BLaER1 treated with 17β-estradiol and CSF1 and Interleukin-3, amounts not matched to agents 10 nM and 100 nM (cell line): ENCODE data around the gene DLEC1.

Experiments used
- H3K27ac ChIP-seq, 11 experiments: shearing (Covaris generic); formaldehyde crosslinking; 2 replicates each; pipeline ENCODE4 v1.8.1; 2022
- H3K27me3 ChIP-seq, 11 experiments: shearing (Covaris generic); formaldehyde crosslinking; 2 replicates each; pipeline ENCODE4 v1.8.1; 2022
- H3K36me3 ChIP-seq, 11 experiments: shearing (Covaris generic); formaldehyde crosslinking; 2 replicates each; pipeline ENCODE4 v1.8.1; 2022
- H3K4me1 ChIP-seq, 10 experiments: shearing (Covaris generic); formaldehyde crosslinking; 2 replicates each; pipeline ENCODE4 v1.8.1; 2022
- H3K4me2 ChIP-seq, 11 experiments: shearing (Covaris generic); formaldehyde crosslinking; 2 replicates each; pipeline ENCODE4 v1.8.1; 2022
- H3K4me3 ChIP-seq, 10 experiments: shearing (Covaris generic); formaldehyde crosslinking; 2 replicates each; pipeline ENCODE4 v1.8.1; 2022
- H3K9ac ChIP-seq, 11 experiments: shearing (Covaris generic); formaldehyde crosslinking; 2 replicates each; pipeline ENCODE4 v1.8.1; 2022
- H3K9me3 ChIP-seq, 11 experiments: shearing (Covaris generic); formaldehyde crosslinking; replicated peaks in 1 of 11; 2 replicates each; pipeline ENCODE4 v1.8.1; 2022
- H4K20me1 ChIP-seq, 11 experiments: shearing (Covaris generic); formaldehyde crosslinking; 2 replicates each; pipeline ENCODE4 v1.8.1; 2022
- Cebpa-rat ChIP-seq, 11 experiments: shearing (Covaris generic); IDR thresholded peaks; 2 replicates each; pipeline ENCODE4 v1.8.1; 2022

The DLEC1 gene

DNA sequence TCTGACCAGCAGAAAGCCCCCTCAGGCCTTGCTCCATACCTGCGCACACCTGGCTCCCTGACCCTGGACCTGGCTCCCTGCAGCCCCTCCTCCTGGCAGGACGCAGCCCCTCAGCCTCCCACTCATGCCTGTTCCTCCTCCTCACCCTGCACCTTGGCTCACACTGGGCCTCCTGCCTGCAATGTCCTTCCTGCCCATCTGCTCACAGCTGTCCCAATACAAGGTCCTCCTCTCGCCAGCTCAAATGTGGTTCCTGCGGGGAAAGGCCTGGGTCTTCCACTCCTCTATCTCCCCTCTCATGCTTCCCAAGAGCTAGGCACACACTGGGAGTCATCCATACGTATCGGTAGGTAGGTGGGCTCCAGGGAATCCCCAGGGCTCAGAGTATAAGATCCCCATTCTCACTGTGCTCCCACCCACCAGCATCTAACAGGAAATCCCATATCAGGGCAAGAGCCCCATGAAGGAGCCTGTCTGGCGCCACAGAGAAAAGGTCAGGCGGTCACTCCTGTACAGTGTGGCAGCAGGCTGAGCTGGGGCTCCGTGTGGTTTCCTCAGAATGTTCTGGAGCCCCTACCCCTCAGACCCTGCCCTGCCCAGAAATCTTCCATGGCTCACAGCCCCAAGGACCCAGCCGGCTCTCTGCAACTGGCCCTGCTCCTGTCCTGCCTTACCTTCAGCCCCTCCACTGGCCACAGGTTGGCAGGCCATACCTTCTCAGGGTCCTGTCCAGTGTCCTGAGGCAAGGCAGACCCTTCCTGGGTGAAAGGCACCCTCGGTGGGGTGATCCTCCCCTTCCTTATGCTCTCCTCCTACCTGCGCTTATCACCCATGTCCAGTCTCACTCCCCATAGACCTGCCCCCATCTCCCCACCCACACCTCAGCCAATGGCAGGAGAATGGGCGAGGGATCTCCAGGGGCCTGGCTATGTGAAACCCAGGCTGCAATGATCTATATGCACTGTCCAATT, 20.4 kb upstream of the DLEC1 start:
- Histone ChIP-seq H3K4me1 (peaks cover 15 to 43% (median 32%) of the 10 kb centered on the region in 10 experiments; a peak in 19 of 20 replicates), H3K36me3 (peaks cover 10 to 35% (median 15%) of the 10 kb centered on the region in 11 experiments; a peak in 19 of 22 replicates), H3K27ac (peak overlapping the region in 5 of 11 experiments; percentile 3 to 45 (median 28); a peak in 4 of 22 replicates), H3K9me3 (peaks cover 0 to 14% (median 11%) of the 10 kb centered on the region in 11 experiments; a peak in 15 of 22 replicates), H3K4me2 (peak overlapping the region in 10 of 11 experiments; percentile 21 to 81 (median 70); a peak in 19 of 22 replicates), H4K20me1 (0 out of 22 replicates have a peak, but pooled peaks cover 0 to 6% (median 0%) of the 10 kb centered on the region in 11 experiments), H3K4me3 (no peak overlapping the region), H3K27me3 (no peaks in the 10 kb centered on the region), H3K9ac (peak overlapping the region in 4 of 11 experiments; percentile 15 to 44 (median 36); a peak in 4 of 22 replicates)
- TF ChIP-seq Cebpa-rat (IDR thresholded peaks at IDR 0.05), result no peak

DNA sequence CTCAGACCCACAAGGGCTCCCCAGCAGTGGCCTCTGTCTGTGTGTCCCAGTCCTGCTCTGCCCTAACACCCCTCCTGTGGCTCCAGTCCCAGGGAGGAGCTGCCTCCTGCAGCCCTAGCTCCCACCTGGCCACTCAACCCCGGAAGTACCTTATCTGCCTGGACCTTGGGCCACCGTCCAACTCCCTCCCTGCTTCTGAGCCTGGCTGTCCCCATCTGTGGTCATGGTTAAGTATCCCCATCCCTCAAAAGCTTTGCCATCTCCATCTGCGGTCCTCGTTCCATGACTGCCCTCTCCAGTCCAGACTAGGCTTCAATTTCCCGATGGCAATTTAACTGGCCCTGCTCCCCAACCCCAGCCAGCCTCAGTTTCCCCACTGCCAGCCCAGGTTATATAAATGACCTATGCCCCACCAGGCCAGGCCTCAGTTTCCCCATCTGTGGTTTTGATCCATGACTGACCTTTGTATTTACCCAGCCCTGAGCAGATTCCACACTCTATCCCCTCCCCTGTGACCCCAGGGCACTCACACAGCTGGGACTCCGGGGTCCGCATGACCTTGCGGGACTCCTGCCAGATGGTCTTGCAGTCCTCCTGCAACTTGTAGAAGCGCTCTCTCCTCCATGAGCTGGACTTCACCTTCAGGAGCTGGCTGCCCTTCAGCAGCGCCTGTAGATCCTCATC, 19.2 kb upstream of the DLEC1 start:
- Histone ChIP-seq H3K4me3 (no peak overlapping the region), H3K9ac (no peak overlapping the region), H3K4me2 (no peak overlapping the region)

DNA sequence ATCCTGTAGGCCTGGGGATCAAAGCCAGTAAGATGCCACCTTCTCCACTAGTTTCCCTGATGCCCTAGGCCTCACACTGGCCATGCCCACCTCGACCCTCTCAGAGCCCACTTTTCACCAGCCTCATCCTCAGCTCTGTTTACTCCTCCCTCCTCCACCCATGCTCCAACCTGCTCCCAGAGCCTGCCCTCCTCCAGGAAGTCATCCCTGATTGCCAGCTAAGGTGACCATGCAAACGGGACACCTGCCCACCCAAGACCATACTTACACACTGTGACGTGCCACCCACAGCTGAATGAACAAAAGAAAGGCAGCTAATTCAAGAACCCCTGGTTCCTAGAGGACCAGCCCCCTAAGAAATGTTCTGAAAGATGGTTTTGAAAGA, 18.7 kb upstream of the DLEC1 start:
- H3K36me3 ChIP-seq, result peaks cover 10 to 32% (median 13%) of the 10 kb centered on the region in 11 experiments; a peak in 19 of 22 replicates
- H3K9ac ChIP-seq, result no peak overlapping the region
- no peak overlapping the region for H3K4me2 ChIP-seq

More for the DNA sequence above, 19.2 kb upstream of the DLEC1 start:
- Histone ChIP-seq H3K27me3 (no peaks in the 10 kb centered on the region), H4K20me1 (0 out of 22 replicates have a peak, but pooled peaks cover 0 to 6% (median 0%) of the 10 kb centered on the region in 11 experiments), H3K27ac (no peak overlapping the region), H3K36me3 (peaks cover 10 to 35% (median 15%) of the 10 kb centered on the region in 11 experiments; a peak in 19 of 22 replicates), H3K4me1 (peaks cover 18 to 50% (median 37%) of the 10 kb centered on the region in 10 experiments; a peak in 19 of 20 replicates), H3K9me3 (peaks cover 0 to 14% (median 11%) of the 10 kb centered on the region in 11 experiments; a peak in 15 of 22 replicates)
- no peak for TF ChIP-seq Cebpa-rat (IDR thresholded peaks at IDR 0.05)

DNA sequence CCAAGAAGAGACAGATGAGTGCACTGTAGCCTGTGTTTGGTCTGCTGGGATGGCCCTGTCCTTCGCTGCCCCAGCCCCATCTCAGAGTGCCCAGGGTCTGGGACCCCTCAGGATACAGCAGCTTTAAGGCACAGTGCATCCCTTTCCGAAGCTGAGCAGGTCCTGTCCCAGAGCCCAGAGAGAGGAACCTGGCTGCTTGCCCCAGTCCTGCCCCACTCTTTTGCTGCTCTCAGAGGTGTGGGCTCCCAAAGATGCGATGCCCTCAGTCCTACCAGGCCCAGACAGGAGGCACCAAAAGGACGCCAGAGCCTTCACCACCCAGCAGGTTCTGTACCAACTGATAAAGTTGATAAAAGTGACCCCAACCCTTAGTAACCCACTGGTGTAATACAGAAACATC, 17.8 kb upstream of the DLEC1 start:
- TF ChIP-seq Cebpa-rat (IDR thresholded peaks at IDR 0.05), result no peak
- no peak overlapping the region for H3K9ac ChIP-seq
- no peak overlapping the region for H3K4me3 ChIP-seq
- no peak overlapping the region for H3K27ac ChIP-seq
- peaks cover 4 to 24% (median 6%) of the 10 kb centered on the region in 11 experiments; a peak in 19 of 22 replicates for H3K36me3 ChIP-seq
- no peaks in the 10 kb centered on the region for H3K27me3 ChIP-seq
- peaks cover 27 to 57% (median 48%) of the 10 kb centered on the region in 10 experiments; a peak in 19 of 20 replicates for H3K4me1 ChIP-seq
- 0 out of 22 replicates have a peak, but pooled peaks cover 0 to 6% (median 0%) of the 10 kb centered on the region in 11 experiments for H4K20me1 ChIP-seq
- H3K9me3 ChIP-seq, result peaks cover 0 to 8% (median 6%) of the 10 kb centered on the region in 11 experiments; a peak in 15 of 22 replicates
- H3K4me2 ChIP-seq, result no peak overlapping the region

More for the DNA sequence above, 18.7 kb upstream of the DLEC1 start:
- H4K20me1 ChIP-seq, result 0 out of 22 replicates have a peak, but pooled peaks cover 0 to 6% (median 0%) of the 10 kb centered on the region in 11 experiments
- no peak overlapping the region for H3K4me3 ChIP-seq
- H3K9me3 ChIP-seq, result peaks cover 0 to 14% (median 11%) of the 10 kb centered on the region in 11 experiments; a peak in 15 of 22 replicates
- no peaks in the 10 kb centered on the region for H3K27me3 ChIP-seq
- H3K27ac ChIP-seq, result no peak overlapping the region
- H3K4me1 ChIP-seq, result peaks cover 19 to 52% (median 40%) of the 10 kb centered on the region in 10 experiments; a peak in 19 of 20 replicates
- TF ChIP-seq Cebpa-rat (IDR thresholded peaks at IDR 0.05), result no peak

DNA sequence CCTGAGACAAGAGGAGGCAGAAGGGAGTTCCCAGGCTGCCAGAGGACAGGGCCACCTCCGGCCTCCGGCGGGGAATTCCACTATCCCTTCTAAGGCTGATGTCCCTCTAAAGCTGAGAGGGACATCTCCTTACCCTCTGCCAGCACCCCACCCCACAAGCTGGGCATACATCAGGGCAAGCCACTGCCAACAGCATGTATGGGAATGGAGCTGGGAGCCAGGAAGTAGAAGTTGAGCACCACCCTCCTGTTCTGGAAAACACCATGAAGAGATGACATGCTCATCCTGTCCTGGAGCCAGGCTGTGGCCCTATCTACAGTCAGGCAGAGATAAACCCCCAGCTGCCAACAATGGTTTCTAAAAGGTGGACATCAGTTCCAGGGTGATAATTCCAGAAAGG, 16.7 kb upstream of the DLEC1 start:
- peaks cover 0 to 13% (median 0%) of the 10 kb centered on the region in 11 experiments; a peak in 3 of 22 replicates for H3K36me3 ChIP-seq
- 0 out of 22 replicates have a peak, but pooled peaks cover 0 to 5% (median 0%) of the 10 kb centered on the region in 11 experiments for H4K20me1 ChIP-seq
- no peak overlapping the region for H3K9ac ChIP-seq
- H3K27me3 ChIP-seq, result peaks cover 0 to 6% (median 3%) of the 10 kb centered on the region in 11 experiments; a peak in 13 of 22 replicates
- no peaks in the 10 kb centered on the region for H3K9me3 ChIP-seq
- H3K27ac ChIP-seq, result no peak overlapping the region
- TF ChIP-seq Cebpa-rat (IDR thresholded peaks at IDR 0.05), result no peak
- peak overlapping the region in 1 of 11 experiments; percentile 6; a peak in 1 of 22 replicates for H3K4me2 ChIP-seq
- H3K4me3 ChIP-seq, result no peak overlapping the region
- peaks cover 28 to 49% (median 43%) of the 10 kb centered on the region in 10 experiments; a peak in 19 of 20 replicates for H3K4me1 ChIP-seq

DNA sequence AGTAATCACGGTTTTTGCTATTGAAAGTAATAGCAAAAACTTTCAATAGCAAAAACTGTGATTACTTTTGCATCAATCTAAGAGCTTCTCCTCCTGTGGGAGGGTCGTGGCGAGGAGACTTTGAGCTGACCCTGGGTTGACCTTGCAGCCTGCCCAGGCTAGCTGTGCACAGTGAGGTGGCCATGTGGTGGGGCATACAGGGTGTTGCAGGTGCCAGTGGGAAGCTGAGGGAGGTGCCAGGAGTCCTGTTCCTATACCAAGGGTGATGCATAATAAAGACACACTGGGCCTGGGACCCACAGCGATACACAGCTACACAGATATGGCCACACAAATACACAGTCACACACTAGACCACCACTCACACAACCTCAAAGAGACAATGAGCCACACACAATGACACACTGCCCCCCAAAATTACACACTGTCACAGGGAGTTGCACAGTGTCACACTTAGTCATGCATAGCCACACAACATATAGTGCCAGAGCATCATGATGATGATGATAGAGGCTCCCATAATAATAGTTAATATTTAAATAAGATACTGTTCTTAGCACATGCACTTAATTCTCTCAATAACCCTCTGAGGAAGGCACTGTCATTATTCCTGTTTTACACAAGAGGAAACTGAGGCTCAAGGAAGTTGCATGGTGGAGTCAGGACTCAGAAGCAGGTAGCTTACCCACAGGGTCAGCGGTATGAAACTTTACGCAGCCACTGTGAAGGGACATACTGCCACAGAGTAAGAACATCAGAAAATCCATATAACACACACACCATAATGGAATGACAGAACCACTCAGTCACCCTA, 15.9 kb upstream of the DLEC1 start:
- Histone ChIP-seq H3K4me2 (peak overlapping the region; percentile 83 to 92 (median 89)), H3K9ac (peak overlapping the region in 6 of 11 experiments; percentile 82 to 91 (median 84); a peak in 9 of 22 replicates), H3K4me3 (peak overlapping the region in 8 of 10 experiments; percentile 65 to 83 (median 74); a peak in 13 of 20 replicates), H3K27me3 (peaks cover 8 to 14% (median 11%) of the 10 kb centered on the region in 11 experiments), H3K36me3 (peaks cover 0 to 8% (median 0%) of the 10 kb centered on the region in 11 experiments; a peak in 2 of 22 replicates), H4K20me1 (no peaks in the 10 kb centered on the region), H3K27ac (peak overlapping the region in 2 of 11 experiments; percentile 84; a peak in 2 of 22 replicates), H3K9me3 (no peaks in the 10 kb centered on the region), H3K4me1 (peaks cover 26 to 41% (median 35%) of the 10 kb centered on the region in 10 experiments; a peak in 19 of 20 replicates)
- TF ChIP-seq Cebpa-rat (IDR thresholded peaks at IDR 0.05), result no peak

DNA sequence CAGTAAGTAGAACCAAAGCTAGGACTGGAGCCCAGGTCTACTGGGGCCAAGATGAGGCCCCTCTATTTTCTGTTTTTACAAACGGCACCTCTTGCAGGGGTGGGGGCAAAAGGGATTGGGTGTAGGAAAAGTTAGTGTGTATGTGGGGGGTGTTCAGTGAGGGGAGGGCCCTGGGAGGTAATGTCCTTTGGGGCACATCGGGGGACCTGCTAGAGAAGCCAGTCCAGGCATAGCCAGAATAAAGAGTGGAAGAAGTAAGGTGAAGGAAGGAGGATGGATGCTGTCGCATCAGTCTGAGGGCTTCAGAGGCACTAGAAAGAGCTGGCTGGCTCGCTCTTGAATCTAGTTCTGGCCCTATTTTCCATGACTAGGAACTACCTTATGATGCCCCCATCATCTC, 12.2 kb upstream of the DLEC1 start:
- Histone ChIP-seq H3K9me3 (peaks cover 0 to 7% (median 0%) of the 10 kb centered on the region in 11 experiments; a peak in 3 of 22 replicates), H3K27ac (no peak overlapping the region), H3K9ac (no peak overlapping the region), H3K36me3 (no peaks in the 10 kb centered on the region), H3K27me3 (peaks cover 36 to 52% (median 48%) of the 10 kb centered on the region in 11 experiments), H3K4me2 (no peak overlapping the region), H3K4me1 (peaks cover 27 to 53% (median 40%) of the 10 kb centered on the region in 10 experiments), H4K20me1 (peaks cover 0 to 7% (median 0%) of the 10 kb centered on the region in 11 experiments; a peak in 4 of 22 replicates), H3K4me3 (no peak overlapping the region)
- TF ChIP-seq Cebpa-rat (IDR thresholded peaks at IDR 0.05), result no peak
